Kasumi-1 (cell line): ENCODE data around the gene TIPARP.
"Not testable (repeated sequence)": the region's sequence is repeated elsewhere in the genome, so short reads cannot be mapped to it uniquely, and the experiment has no call there.

ENCODE experiments used
- DNase-seq, 2 experiments: peaks; one replicate each; lab custom pipeline; 2025; lab: John Stamatoyannopoulos, UW

TIPARP gene

DNA sequence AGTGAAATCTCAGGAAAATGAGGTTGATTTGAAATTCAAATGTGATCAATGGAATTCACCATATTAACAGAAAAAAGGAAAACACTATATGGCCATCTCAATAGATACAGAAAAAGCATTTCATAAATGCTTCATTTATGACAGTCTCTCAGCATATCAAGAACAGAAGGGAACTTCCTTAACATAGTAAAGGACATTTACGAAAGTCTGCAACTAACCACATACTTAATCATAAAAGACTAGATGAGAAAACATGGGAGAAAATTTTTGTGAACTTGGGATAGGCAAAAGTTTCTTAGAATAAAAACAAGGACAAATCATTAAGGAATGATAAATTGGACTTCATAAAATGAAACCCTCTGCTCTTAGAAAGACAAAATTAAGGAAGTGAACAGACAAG is 24.7 kb upstream of the TIPARP start:
- peak; percentile 24 to 53 for DNase-seq

DNA sequence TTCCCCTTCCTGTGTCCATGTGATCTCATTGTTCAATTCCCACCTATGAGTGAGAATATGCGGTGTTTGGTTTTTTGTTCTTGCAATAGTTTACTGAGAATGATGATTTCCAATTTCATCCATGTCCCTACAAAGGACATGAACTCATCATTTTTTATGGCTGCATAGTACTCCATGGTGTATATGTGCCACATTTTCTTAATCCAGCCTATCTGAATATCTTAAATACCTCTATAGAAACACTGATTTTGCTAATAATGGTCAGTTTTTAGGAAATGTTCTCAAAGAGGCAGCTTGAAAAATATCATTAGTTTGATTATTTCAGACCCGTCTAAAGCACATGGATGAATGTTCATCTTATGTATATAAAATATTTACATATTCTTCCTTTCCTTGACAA is 21.7 kb upstream of the TIPARP start:
- DNase-seq = not testable (repeated sequence)

- no peak for DNase-seq
Measured at GRCh38 chr3:156654834-156655233, 19.6 kb upstream of the TIPARP start.

GRCh38 chr3:156655819-156656550 is 18.4 kb upstream of the TIPARP start:
- DNase-seq = no peak

DNA sequence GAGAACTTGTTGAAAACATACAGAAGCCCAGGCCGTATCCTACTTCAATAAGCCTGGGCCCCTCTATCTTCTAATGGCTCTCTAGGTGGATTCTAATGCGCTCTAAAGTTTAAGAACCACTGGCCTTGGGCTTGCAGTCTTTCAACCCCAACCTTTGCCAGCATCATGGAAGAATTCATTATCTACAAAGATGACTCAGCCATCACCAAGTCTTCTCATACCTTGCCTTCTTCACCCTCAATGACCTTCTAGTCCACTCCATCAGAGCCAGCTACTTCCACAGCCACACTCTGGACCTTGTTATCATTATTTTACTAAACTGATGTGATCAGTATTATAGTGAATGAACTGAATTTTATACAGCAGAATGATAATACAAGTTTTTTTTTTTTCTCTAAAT is 16.9 kb upstream of the TIPARP start:
- no peak for DNase-seq

GRCh38 chr3:156657862-156658731 is 16.3 kb upstream of the TIPARP start:
- no peak for DNase-seq

DNA sequence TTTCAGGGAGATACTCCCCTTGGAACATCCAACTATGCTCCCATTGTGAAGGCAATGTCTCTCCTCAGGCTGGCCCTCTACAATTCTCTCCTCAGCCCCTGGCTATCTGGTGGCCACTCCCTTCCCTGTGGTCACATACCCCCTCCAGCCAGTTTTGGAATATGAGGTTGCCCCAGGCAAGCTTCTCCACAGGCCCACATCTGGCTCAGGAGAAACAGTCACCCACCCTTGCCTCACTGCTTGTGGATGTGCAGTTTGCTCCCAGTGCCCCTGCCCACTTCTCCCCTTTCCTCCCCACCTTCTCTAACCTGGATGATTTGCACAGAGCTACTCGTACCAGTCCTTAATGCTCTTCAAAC is 15.7 kb upstream of the TIPARP start:
- DNase-seq = no peak

GRCh38 chr3:156659260-156659659 is 15.1 kb upstream of the TIPARP start:
- DNase-seq = no peak

- no peak for DNase-seq
Measured at GRCh38 chr3:156661155-156661554, 13.2 kb upstream of the TIPARP start.

GRCh38 chr3:156664011-156664830 is 10.2 kb upstream of the TIPARP start:
- DNase-seq = no peak

DNA sequence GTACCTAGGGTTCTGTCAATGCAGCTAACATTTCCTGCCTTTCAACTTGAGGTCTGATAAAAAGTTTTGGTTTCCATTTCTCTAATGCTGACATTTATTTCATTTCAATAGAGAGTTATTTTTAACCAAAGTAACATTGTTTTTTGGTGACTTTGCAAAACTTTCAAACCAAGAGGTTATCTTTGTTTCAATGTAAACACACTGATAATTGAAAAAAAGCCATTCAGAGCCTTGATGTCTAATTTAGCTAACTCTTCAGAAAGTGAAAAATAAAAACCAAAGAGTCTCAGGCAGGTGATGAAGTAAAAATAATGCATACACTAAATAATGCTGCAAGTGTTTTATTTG is 9.6 kb upstream of the TIPARP start:
- no peak for DNase-seq

DNA sequence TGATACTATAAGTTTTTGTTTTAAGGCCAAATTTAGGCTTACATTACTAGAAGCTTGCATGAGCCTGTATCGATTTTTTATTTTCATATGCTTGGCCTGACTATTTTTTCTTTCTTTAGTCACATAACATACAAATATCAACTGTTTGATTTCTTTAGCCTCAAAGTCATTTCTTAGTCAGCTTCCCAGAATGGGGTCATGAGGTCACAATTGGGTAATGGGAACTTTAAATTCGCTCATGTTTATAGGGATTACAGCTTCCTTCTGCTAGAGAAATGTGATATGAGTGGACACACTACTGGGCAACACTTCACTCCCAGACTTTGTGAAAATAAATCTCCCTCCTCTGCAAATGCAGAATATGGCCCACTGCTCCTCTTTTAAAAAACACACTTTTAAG is 9.1 kb upstream of the TIPARP start:
- DNase-seq = no peak

DNA sequence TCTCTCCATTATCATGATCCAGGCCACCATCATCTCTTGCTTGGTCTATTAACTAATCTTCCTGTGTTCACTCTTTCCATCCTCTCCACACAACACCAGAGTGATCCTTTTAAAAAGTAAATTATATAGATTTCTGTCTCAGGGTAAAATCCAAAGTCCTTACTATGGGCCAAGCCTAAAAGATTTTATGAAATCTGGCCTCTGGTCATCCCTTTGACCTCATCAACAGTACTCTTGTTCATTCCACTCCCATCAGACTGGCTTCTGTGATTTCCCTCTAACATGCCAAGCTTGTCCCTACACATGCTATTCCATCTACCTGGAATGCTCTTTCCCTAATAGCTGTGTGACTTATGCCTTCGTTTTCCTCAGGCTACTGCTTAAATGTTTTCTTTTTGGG is 8.3 kb upstream of the TIPARP start:
- no peak for DNase-seq

DNA sequence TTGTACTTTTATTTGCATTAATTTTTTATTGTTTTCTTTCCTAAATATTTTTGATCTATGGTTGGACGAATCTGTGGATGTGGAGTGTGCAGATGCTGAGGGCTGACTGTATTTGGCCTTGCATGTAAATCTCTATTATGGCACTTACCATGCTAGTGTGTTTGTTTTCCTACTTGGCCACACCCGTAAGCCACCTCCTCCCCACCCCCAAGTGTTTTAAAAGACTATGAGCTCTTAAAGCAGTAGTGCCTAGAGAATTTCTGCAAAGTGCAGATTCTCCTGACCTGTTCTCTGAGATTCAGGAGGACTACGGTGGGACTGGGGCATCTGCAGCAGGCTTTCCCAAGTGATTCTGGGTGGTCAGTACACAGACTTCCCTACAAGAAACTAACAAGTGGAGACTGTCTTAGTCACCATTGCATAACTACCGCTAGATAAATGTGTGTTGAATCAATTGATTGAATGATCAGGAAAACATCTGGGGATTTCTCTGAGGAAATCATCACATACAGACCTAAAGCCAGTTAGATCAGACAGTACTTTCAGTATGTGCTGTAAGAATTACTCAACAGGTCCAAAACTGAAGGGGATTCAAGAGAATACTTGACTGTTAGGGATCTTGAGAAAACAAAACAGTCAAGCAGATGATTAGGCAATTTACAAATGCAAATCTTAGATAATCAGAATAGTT is 6.2 kb upstream of the TIPARP start:
- no peak for DNase-seq

GRCh38 chr3:156670077-156670476 is 4.3 kb upstream of the TIPARP start:
- no peak for DNase-seq

DNA sequence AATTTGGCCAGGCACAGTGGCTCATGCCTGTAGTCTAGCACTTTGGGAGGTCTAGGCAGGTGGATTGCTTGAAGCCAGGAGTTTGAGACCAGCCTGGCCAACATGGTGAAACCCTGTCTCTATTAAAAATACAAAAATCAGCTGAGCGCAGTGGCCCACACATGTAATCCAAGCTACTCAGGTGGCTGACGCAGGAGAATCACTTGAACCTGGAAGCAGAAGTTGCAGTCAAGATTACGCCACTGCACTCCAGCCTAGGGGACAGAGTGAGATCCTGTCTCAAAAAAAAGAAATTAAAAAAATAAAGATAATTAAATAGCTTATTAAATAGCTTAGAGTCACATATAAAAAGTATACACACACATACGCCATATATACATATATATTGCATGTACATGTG is 3.7 kb upstream of the TIPARP start:
- no peak for DNase-seq

DNA sequence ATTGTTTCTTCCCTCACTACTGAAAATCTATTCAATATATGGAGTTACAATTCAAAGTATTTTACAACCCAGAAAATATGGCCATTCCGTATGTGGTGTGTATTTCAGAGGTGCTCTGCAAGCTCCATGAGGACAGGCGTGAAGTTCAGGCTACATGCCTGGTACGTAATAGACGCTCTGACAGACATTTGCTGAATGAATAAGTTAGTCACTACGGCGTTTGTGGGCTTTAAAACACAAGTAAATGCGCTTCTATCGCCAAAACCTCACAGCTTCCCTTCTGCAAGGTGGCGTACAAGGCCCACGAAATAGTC is 701 bp upstream of the TIPARP start:
- DNase-seq = peak in 1 of 2 experiments; percentile 85

DNA sequence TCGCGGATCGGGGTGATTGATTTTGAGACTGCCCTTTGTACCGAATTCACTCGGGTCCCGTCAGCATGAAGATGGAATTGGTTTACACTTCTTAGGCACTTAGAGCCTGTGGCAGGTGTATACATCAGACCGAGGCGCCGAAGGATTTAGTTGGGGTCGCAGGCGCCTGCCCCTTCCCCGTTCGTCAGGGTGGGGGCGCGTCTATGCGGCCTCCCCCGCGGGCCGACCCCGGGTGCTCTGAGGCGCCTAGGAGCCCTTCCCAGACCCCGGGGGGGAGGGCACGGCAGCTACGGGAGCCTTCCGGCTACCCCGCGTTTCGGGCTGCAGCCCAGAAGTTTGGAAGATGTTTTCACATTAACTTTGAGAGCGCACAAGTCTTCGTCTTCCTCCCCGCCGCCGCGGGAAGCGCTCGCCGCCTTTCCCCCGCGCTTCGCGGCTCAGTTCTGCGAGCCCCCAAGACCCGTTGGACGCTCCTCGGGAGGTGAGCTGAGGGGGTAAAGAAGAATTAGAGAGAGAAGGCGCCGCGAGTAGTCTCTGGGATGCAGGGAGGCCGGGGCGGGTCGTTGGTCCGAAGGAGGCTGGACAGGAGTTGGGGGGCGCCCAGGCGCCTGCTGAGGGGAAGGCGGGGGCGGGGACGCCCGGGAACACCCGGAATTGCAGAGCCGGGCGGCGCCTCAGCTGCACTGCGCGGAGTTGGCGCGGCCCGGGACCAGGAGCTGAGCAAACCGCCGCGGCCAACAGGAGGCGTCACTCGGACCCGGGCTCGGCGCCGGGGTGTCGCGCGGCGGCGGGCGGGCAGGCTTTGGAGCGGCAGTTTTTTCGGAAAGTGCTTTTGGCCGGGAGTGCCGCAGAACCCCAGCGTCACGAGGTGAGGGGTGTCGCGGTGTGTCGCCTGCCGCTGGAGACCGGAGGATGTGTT is 780 bp downstream of the TIPARP start:
- DNase-seq = peak; percentile 52

- peak; percentile 36 to 38 for DNase-seq
Measured at GRCh38 chr3:156675830-156676767, 1.7 kb downstream of the TIPARP start.
